HG02981 (cell line): ENCODE results near the gene ASPG.

Experiments
- ATAC-seq: cut with Tn5 transposase; IDR thresholded peaks from one replicate; pipeline ENCODE4 v1.9.1; 2021; ENCODE audit warnings: mild to moderate bottlenecking, moderate library complexity; ENCODE audit not compliant: unreplicated experiment

Gene ASPG

GRCh38 chr14:104104076-104104901 lies 18.8 kb downstream of the ASPG start:
- no peak for ATAC-seq

GRCh38 chr14:104105071-104105821 lies 19.7 kb downstream of the ASPG start:
- ATAC-seq = no peak

- no peak for ATAC-seq
Measured at GRCh38 chr14:104105822-104106470, 20.4 kb downstream of the ASPG start.

- no peak for ATAC-seq
Measured at GRCh38 chr14:104106471-104106991, 21.0 kb downstream of the ASPG start.

GRCh38 chr14:104107101-104107581 lies 21.6 kb downstream of the ASPG start:
- no peak for ATAC-seq

GRCh38 chr14:104107611-104108569 lies 22.4 kb downstream of the ASPG start:
- ATAC-seq = no peak

GRCh38 chr14:104108570-104109541 lies 23.4 kb downstream of the ASPG start:
- ATAC-seq = no peak

- no peak for ATAC-seq
Measured at GRCh38 chr14:104109731-104110361, 24.3 kb downstream of the ASPG start.

GRCh38 chr14:104110491-104111209 lies 25.1 kb downstream of the ASPG start:
- no peak for ATAC-seq

- ATAC-seq = no peak
Measured at GRCh38 chr14:104111301-104112112, 26.0 kb downstream of the ASPG start.

- ATAC-seq = no peak
Measured at GRCh38 chr14:104112113-104112505, 26.6 kb downstream of the ASPG start.

GRCh38 chr14:104112609-104113571 lies 27.4 kb downstream of the ASPG start:
- no peak for ATAC-seq

- no peak for ATAC-seq
Measured at GRCh38 chr14:104113631-104114420, 28.3 kb downstream of the ASPG start.

GRCh38 chr14:104114421-104115130 lies 29.1 kb downstream of the ASPG start:
- no peak for ATAC-seq
